ENCODE measurements around the gene SMR3A.

GRCh38 chr4:70367813-70368212, 7.3 kb downstream of the SMR3A start:
- no peak for TF ChIP-seq CTCF (conservative IDR thresholded peaks at IDR 0.05; ENCODE audit: low read depth, low read length)
- no peak for TF ChIP-seq EZH2 (IDR thresholded peaks at IDR 0.05; ENCODE audit: borderline replicate concordance, low read depth, low read length, poor library complexity, severe bottlenecking)
